GM18858 (cell line): ENCODE data around the gene FAM114A1.
"Not testable (repeated sequence)": the region's sequence is repeated elsewhere in the genome, so short reads cannot be mapped to it uniquely, and the experiment has no call there.

ENCODE experiments used
- ATAC-seq: cut with Tn5 transposase; IDR thresholded peaks from one replicate; pipeline ENCODE4 v1.9.1; 2021; ENCODE audit not compliant: unreplicated experiment

FAM114A1 gene

DNA sequence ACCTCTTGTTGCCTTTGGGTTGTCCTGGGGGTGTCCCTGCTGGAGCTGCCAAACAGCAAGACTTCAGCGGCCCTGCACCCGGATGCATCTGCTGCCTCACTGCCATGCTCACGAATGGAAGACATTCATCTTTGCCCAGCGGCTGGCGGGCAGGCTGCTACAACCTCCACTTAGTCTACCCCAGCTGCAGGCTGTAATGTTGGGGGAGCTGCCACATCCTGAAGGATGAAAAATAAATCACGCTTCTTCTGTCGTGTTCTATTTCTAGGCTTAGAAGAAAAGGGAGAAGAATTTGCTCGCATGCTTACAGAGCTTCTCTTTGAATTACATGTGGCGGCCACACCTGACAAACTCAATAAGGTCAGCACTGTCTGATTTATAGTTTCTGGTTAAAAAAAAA is 61.4 kb downstream of the FAM114A1 start:
- ATAC-seq = no peak

DNA sequence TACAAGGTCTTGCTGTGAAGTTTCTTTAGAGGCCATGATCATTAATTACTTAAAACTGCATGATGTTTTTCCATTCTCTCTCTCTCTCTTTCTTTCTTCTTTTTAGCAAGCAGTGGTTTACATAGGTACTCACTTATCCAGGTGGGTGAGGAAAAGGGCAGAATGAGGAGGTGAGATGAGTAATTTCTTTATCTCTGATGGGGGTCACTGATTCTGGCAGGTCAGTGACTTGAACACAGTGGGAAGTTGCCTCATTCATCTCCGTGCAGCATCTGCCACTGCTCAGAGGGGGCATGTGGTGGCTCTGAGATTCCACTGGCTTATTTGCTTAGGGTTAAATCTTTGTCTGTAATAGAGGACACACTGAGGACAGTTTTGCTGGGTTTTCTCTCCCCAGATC is 62.6 kb downstream of the FAM114A1 start:
- ATAC-seq = peak; percentile 69

DNA sequence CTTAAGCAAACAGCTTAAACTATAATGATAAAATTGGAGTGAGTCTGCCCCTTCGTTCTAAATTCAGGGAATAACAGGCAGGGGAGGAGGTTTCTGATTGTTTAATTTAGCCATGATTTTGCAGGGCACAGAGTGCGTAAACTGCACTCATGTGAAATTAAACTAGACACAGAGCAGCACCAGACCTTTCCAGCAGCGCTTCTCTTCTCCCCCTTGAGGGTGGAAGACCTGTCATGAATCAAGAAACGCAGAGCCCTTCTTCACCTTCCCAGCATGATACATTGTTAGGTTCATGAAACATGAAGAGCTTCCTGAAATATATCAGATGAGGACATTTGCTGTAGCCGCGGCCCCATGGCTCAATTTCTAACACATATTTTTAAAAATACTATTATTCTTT is 63.1 kb downstream of the FAM114A1 start:
- no peak for ATAC-seq

DNA sequence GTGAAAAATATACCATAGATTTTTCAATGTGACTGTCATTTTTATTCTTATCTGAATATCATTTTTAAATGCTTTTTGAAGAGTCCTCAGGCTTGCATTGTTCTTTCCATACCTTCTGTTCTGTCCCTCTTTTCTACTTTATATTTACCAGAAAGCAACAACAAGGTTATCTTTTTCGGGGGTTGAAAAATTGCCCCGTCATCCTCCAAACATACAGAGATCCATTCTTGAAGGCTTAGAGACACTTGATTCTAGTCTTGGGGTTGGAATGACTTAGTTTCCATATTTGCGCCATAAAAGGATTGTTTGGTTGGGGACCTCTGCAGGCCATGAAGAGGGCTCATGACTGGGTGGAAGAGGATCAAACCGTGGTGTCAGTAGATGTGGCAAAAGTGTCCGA is 63.5 kb downstream of the FAM114A1 start:
- no peak for ATAC-seq

DNA sequence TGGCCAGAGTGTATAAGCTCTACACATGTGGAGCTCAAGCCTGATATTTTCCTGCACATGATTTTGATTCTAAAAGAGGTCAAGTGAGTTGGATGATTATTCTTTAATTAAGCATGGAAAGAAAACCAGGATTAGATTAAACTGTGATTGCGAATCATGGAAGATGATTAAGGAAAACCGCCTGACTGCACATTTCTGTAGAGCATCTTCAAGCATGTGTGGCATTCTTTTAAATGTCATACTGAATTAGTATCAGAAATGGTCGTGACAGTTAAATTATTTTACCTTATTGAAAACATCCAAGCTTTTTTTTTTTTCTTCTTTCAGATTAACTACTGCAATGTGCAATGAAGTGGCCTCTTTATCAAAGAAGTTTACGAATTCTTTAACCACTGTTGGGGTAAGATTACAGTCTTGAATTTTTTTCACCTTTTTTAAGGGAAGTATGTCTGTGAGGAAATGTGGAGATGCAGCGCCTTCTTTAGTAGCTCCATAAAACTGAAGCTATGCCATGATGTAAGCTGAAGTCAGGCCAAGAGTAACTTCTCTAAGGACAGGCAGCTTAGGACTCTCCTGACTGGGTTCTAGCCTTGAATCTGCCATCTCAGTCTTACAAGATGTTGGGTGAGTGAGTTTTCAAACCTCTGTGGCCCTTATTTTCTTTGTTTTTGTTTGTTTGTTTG is 67.9 kb downstream of the FAM114A1 start:
- no peak for ATAC-seq

DNA sequence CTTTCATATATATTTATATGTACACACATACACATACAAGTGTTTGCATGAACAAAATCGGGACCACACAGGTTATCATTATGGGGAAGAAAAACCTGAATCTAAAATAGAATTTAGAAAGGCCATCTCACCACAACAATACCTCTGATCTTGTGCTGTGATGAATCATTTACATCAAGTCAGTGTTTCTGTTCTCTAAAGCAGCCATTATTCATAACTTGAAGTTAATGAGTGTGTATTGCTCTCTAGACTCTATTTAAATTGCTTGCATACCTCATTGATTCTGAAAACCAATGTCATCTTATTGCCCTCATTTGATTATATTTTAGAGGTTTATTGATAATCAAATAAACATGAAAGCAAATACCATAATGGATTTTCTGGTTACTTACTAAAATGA is 71.6 kb downstream of the FAM114A1 start:
- peak; percentile 94 for ATAC-seq

DNA sequence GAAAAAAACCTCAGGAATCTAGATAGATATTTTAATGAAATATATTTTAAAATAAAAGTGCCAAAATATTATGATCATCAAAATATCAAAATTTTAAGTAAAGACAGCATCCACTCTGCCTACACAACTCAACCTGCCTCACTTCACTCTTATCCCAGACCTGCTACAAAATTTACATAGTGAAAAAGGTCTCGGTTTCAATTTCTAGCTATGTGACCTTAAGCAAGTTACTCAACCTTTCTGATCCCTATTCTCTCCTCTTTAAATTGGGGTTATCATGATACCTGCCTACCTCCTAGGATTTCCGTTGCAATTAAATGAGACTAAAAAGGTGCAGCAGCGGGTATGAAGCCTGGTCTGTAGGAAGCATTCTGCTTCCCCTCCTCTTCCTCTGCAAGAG is 72.9 kb downstream of the FAM114A1 start:
- no peak for ATAC-seq

DNA sequence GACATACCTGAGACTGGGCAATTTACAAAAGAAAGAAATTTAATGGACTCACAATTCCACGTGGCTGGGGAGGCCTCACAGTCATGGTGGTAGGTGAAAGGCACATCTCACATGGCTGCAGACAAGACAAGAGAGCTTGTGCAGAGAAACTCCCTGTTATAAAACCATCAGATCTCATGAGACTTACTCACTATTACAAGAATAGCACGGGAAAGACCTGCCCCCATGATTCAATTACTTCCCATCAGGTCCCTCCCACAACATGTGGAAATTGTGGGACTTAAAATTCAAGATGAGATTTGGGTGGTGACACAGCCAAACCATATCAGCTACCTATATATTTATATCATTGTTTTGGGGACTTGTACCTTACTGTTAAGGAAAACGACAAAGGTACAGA is 74.3 kb downstream of the FAM114A1 start:
- ATAC-seq = not testable (repeated sequence)

DNA sequence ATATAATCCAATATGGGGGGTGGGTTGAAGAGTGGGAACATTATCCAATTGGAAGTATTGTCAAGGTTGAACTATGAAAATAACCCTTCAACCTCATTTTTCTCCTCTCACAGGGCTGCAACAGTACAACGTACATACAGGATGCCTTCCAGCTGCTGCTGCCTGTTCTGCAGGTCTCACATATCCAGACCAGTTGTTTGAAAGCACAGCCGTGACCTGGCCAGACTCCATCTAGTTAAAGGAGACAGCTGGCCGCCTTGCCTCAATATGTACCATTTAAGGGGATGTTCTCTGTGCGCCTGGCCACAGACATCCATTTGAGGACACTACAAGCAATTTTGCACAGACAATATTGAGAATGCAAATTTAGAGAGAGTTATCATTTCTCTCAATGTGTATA is 75.7 kb downstream of the FAM114A1 start:
- ATAC-seq = no peak

DNA sequence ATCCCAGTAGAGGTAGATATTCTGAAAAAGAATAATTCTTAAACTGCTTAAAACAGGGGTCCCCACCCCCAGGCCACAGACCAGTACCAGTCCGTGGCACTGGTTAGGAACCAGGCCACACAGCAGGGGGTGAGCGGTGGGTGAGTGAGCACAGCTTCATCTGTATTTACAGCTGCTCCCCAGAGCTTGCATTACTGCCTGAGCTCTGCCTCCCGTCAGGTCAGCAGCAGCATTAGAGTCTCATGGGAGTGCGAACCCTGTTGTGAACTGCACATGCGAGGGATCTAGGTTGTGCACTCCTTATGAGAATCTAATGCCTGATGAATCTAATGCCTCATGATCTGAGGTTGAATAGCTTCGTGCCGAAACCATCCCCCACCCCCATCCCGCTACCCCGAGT is 76.8 kb downstream of the FAM114A1 start:
- no peak for ATAC-seq

DNA sequence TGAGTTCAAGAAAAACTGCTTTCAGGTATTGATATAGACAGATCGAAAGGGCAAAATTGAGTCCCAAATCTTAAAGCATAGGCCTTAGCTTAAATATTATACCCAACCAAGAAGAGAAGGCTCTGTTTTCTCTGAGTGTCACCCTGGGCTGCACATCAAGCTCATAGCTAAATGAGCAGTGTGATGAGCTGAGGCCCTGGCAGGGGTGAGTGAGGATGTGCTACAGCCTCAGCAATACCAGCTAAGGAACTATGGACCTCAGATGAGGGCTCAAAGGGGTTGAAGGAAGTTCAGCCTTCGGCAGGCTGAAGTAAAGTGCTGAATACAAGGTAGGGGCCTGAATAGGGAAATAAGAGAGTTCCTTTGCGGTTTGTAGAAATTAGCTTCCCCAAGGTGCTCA is 79.3 kb downstream of the FAM114A1 start:
- no peak for ATAC-seq

DNA sequence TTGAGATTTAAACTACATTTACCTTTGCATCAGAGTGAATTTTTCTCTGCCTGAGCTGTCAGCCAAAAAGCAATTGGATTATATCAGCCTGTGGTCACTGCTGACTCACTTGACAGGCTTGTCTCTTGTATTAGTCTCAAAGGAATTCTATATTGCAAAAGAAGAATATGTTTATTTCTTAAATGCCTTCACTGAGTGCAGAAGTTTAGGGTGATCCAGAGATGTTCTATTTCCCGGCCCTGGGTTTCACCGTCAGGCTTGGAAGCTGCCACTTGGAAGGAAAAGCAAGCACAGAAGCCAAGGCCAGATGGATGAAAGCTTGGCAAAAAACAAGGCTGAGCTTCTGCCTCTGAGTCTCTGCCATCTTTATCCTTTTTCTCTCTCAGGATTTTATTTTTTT is 80.9 kb downstream of the FAM114A1 start:
- no peak for ATAC-seq

DNA sequence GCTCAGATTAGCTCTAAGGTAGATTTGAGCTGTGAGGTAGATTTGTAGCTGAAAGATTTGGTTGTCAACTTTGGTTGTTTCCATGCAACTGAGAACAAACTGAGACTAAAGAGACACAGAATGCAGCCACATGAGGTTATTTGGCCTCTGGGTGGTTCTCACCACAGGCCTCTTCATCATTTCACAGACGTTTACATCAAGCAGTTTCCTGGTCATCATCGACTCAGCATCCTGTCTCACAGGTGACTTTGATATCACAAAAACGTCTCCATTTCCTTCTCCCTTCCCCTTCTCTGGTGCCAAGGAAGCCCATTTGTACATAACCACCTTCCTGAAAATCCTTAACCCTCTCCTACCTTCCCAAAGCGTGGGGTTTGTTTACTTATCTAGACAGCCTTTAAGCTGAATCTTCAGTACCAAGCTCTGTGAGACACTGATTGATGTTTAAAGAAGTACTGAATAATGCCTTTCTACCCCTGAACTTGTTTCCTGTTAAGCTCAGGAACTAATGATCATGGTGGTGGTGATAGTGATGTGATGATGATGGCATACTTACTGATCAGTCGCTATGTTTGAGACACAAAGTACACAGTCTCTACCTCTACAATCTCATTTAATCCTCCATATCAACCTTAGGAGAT is 81.9 kb downstream of the FAM114A1 start:
- no peak for ATAC-seq

DNA sequence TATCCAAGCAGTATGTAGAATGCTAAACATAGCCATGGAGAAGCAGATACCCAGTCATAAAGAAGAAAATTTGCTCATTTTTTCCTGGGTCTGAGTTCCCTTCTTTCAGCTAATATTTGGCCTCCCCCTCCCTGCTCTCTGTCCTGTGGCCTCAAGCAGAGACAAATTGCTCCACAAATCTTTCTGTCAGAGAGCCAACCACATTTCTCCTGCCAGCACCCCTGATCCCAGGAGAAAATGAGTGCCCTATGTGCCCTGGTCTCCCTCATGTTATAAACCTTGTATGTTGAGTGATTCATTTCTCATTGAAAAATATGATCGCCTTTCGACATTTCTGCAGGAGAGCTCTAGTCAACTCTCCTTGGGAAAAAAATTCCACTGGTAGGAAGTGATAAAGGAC is 82.6 kb downstream of the FAM114A1 start:
- ATAC-seq = no peak

DNA sequence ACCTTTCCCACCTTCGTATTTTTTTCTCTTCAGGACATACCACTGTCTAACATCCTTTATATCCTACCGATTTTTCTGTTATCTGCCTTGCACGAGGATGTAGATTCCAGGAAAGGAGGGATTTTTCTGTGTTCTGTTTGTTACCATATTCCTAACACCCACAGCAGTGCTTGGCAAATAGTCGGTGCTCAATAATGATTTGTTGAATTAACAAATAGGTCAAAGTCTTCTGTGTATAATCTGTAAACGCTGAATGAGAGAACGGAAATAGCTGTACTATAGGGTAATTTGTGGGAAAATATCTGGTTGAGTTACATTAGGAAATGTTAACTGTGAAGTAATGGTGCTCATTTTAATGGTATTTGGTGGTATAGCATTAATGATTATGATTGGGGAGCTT is 83.1 kb downstream of the FAM114A1 start:
- no peak for ATAC-seq

DNA sequence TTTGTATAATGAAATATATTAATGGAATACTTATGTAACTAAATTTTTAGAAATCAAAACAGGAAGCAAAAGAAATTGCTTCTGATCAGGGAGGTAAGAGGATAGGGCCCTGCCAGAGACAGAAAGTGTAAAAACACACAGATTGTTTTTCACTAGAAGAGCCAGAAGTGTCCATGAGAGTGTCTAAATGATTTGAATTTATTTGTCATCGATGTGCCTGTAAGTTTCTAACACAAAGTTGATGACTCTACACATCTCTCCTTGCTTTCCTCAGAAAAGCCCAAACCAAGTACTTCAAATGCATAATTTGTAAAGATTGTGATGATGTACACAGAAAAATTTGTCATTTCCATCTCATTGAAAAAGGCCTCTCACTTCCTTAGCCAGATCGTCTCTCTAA is 84.0 kb downstream of the FAM114A1 start:
- ATAC-seq = no peak

DNA sequence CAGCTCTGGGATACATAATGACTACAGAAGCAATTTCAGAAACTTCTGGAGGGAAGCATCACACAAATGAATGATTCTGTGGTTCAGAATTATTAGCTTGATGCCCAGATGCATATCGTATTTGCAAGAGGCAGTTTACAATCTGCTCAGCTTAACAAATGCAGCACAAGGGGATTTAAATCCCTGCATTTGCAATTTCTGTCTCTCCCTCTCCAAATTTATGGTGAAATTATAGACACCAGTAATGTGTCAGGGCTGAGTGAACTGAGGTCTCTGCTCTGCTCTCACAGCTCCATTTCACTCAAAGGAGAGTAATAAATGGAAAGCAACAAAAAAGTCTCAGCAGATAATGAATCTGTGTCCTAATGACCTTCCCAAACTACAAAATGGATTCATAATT is 84.4 kb downstream of the FAM114A1 start:
- no peak for ATAC-seq

DNA sequence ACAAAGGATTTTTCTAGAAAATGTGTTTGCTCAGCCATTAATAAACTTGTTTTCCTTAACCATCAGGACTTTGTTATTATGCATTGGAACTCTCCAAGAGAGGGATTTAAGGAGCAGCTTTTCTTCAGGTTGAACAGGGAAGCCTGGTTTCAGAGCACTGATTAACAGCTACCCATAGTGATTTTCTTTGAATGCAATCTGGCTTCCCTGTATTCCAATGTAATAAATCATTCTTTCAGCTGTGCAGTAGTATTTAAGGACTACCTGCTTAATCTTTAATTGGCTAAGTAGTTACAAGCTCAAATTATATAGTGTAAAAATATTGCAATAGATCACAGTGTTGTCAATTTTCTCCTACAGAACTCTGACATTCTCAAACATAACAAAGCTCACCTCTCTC is 87.1 kb downstream of the FAM114A1 start:
- no peak for ATAC-seq

DNA sequence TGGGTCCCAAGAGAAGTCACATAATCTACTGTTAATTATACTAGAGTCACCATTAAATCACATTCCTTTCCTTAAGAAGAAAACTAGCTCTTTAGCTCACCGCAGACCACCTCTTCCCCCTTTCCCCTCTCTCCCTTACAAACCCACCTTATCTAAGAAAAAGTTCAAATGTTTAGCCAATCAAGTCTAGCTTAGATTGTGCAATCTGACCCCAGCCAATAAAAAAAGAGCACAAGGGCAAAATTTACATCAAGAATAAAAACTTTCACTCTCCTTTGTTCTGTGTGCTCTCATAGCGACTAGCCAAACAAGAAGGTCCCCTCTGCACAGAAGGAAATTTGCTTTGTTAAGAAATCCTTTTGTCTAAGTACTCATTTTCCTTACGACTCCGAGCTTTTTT is 88.4 kb downstream of the FAM114A1 start:
- ATAC-seq = no peak

DNA sequence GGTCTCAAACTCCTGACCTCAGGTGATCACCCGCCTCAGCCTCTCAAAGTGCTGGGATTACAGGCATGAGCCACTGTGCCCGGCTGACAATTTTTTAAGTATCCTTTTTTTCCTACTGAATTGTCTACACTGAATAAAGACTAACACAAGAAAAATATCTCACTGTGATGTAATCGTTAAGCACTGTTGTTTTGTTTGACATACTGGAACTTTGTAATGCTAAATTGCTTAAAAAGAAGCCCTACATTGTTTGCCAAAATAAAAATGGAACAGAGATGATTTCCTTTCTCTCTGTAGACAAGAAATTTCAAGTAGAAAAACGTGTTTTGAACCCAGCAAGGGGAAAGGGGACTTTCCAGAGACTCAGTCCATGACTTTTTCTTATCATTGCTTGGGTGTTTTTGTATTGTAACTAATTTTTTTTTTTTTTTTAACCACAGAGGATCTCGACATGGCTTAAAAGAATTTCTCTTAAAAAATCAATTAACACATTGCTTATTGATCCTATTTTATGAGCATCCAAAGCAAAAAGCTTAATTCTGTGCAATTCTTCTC is 89.7 kb downstream of the FAM114A1 start:
- ATAC-seq = no peak

DNA sequence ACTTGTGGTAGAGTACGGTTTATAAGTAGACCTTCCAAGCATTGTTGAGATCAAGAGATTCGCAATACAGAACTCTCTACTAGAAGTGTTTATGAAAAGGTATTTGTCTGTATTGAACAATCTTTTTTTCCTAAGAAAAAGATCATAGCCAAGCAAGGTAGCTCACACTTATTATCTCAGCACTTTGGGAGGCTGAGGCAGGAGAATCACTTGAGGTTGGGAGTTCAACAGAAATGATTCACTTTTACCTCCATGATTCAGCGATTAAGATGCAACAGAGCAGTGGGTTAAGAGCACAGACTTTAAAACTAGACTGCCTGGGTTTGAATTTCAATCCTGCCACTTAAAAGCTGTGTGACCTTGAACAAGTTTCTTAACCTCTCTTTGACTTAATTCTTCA is 90.3 kb downstream of the FAM114A1 start:
- ATAC-seq = no peak

DNA sequence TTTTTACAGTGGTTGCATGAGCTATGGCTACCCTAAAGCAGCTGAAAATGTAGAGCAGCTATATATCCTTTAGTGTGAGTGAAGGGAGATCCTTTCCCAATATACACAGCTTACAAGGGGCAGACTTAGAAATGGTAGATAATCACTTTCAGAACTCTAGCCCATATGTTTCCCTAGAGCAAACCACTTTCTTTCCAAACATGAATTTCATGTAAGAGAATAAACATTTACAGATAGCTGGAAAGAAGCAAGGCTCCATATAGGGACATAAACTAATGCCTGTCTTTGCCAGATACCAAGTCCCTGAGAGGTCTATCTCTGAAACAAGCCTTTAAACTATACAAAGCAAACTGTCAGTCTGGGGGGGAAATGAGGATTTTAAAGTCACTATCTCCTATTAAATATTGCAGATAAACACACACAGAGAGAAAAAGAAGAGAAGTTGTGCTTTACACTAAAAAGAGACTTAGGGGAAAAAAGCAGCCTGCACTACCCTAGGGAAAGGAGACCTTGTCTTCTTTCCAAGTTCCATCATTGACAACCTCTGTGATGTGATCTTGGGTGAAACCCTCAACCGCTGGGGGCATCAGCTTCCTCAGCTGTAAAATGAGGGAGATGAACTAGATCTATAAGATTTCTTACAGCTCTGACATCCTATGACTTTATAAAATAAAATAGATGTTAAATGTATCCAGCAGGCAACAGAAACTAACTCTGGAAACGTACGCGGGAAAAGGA is 91.0 kb downstream of the FAM114A1 start:
- no peak for ATAC-seq
